CD14-positive monocyte (primary cell): Measurements from ENCODE around the gene MUTYH. TPM values are rescaled to one million over a fixed set of nuclear protein-coding genes. Genes with fewer than 3 reads are reported as not detected.
A peak's percentile ranks its signal among the peaks of the same experiment; 100 is the strongest.
"Not testable (repeated sequence)": the region's sequence is repeated elsewhere in the genome, so short reads cannot be mapped to it uniquely, and the experiment has no call there.

Source experiments
- DNase-seq, 3 donors: peaks; one replicate each; pipeline ENCODE4 v3.0.0-alpha.2; 2011 to 2022
- H2AFZ ChIP-seq: 2 replicates; pipeline ENCODE4 v1.6.0; 2012; ENCODE audit warnings: mild to moderate bottlenecking, low read depth, low read length, inconsistent platforms; ENCODE audit not compliant: insufficient read depth, poor library complexity, severe bottlenecking
- H3K27ac ChIP-seq, 2 donors: 1 replicate in 1 of 2; 2 replicates in 1 of 2; pipeline ENCODE4 v1.5.1; 2012 to 2013; ENCODE audit warnings: low read length in 2 of 2, control low read depth in 1 of 2, inconsistent platforms in 1 of 2, low read depth in 1 of 2, mild to moderate bottlenecking in 1 of 2
- H3K27me3 ChIP-seq, 2 donors: one replicate each; pipeline versions ENCODE4 v1.6.0 to v1.6.1; 2011 to 2013; ENCODE audit warnings: low read length in 2 of 2; ENCODE audit not compliant: control insufficient read depth in 2 of 2, insufficient read depth in 2 of 2
- H3K36me3 ChIP-seq, 2 donors: replicated peaks in 1 of 2; 1 replicate in 1 of 2; 2 replicates in 1 of 2; pipeline versions ENCODE4 v1.5.1 to v1.6.1; 2012 to 2013; ENCODE audit warnings: low read length in 2 of 2, control low read depth in 1 of 2, inconsistent platforms in 1 of 2, mild to moderate bottlenecking in 1 of 2; ENCODE audit not compliant: insufficient read depth in 2 of 2, control insufficient read depth in 1 of 2
- H3K4me1 ChIP-seq, 2 donors: 1 replicate in 1 of 2; 2 replicates in 1 of 2; pipeline versions ENCODE4 v1.5.1 to v1.6.1; 2012 to 2013; ENCODE audit warnings: low read length in 2 of 2, control low read depth in 1 of 2, inconsistent platforms in 1 of 2, mild to moderate bottlenecking in 1 of 2, moderate library complexity in 1 of 2; ENCODE audit not compliant: insufficient read depth in 2 of 2, control insufficient read depth in 1 of 2
- H3K4me2 ChIP-seq: replicated peaks from 2 replicates; pipeline ENCODE3; 2012; ENCODE audit warnings: low read length, moderate library complexity, mild to moderate bottlenecking; ENCODE audit not compliant: poor library complexity, severe bottlenecking; ENCODE audit errors: extremely low read depth
- H3K4me3 ChIP-seq, 3 experiments: fragments of 200-600 bp in 1 of 3; sonication (generic) in 1 of 3; replicated peaks in 1 of 3; 1 replicate in 2 of 3; 2 replicates in 1 of 3; pipeline ENCODE4 v1.5.1; 2011 to 2013; ENCODE audit warnings: low read length in 3 of 3, mild to moderate bottlenecking in 3 of 3, control low read depth in 2 of 3, low read depth in 2 of 3, inconsistent platforms in 1 of 3, moderate library complexity in 1 of 3
- H3K79me2 ChIP-seq: 2 replicates; pipeline ENCODE4 v1.6.0; 2012; ENCODE audit warnings: mild to moderate bottlenecking, control low read depth, inconsistent platforms, low read length, moderate library complexity; ENCODE audit not compliant: insufficient read depth
- H3K9ac ChIP-seq: 2 replicates; pipeline ENCODE4 v1.6.0; 2017; ENCODE audit warnings: low read length, mild to moderate bottlenecking; ENCODE audit not compliant: insufficient read depth, poor library complexity, severe bottlenecking
- H3K9me3 ChIP-seq, 2 donors: replicated peaks in 1 of 2; 1 replicate in 1 of 2; 2 replicates in 1 of 2; pipeline versions ENCODE4 v1.5.1 to v1.6.1; 2012 to 2013; ENCODE audit warnings: low read length in 2 of 2, control low read depth in 1 of 2; ENCODE audit not compliant: control insufficient read depth in 1 of 2, insufficient read depth in 1 of 2
- H4K20me1 ChIP-seq: 2 replicates; pipeline ENCODE4 v1.6.0; 2012; ENCODE audit warnings: mild to moderate bottlenecking, low read length, control low read depth, moderate library complexity; ENCODE audit not compliant: insufficient read depth
- H3K27ac Mint-ChIP-seq, 7 donors: one replicate each; pipeline ENCODE4 v1.8.0; 2020; ENCODE audit warnings: mild to moderate bottlenecking in 7 of 7, mixed read lengths in 7 of 7, moderate library complexity in 6 of 7, inconsistent platforms in 2 of 7
- H3K27me3 Mint-ChIP-seq, 3 donors: one replicate each; pipeline ENCODE4 v1.8.0; 2021 to 2022; ENCODE audit warnings: low read depth in 3 of 3, mild to moderate bottlenecking in 3 of 3, mixed read lengths in 3 of 3, moderate library complexity in 3 of 3, inconsistent platforms in 1 of 3
- H3K36me3 Mint-ChIP-seq, 2 donors: one replicate each; pipeline ENCODE4 v1.8.0; 2020; ENCODE audit warnings: mixed read lengths in 2 of 2, inconsistent platforms in 1 of 2, mild to moderate bottlenecking in 1 of 2
- H3K4me1 Mint-ChIP-seq: one replicate; pipeline ENCODE4 v1.8.0; 2020; ENCODE audit warnings: mild to moderate bottlenecking, mixed read lengths
- H3K4me3 Mint-ChIP-seq, 2 donors: one replicate each; pipeline ENCODE4 v1.8.0; 2020; ENCODE audit warnings: mild to moderate bottlenecking in 2 of 2, mixed read lengths in 2 of 2, moderate library complexity in 1 of 2
- H3K9me3 Mint-ChIP-seq, 7 donors: one replicate each; pipeline ENCODE4 v1.8.0; 2020 to 2022; ENCODE audit warnings: mixed read lengths in 7 of 7, mild to moderate bottlenecking in 6 of 7, moderate library complexity in 6 of 7, inconsistent platforms in 2 of 7
- CTCF ChIP-seq: fragments of 200-600 bp; IDR thresholded peaks from one replicate; pipeline ENCODE4 v1.8.0; 2022; ENCODE audit warnings: antibody characterized with exemption, mild to moderate bottlenecking
- WGBS: methylation state at CpG from one replicate; pipeline ENCODE4 v1.1.5; 2013; ENCODE audit warnings: missing lambda C conversion rate; ENCODE audit not compliant: insufficient coverage; 5-methylcytosine and 5-hydroxymethylcytosine counted together
- intact Hi-C, 2 donors: fragments of 100-400 bp; cut with micrococcal nuclease; formaldehyde crosslinking; loops; one replicate each; pipeline versions ENCODE4 v1.15.0 to v1.15.1; 2023
- polyA plus RNA-seq, 3 donors: library from polyadenylated mRNA; depleted of rRNA in 1 of 3; unstranded in 2 of 3; stranded (reverse) in 1 of 3; fragments of 300-500 nt in 2 of 3; fragments of >200 nt in 1 of 3; fragmentation: Illumina TruSeq in 2 of 3; gene quantifications; 1 replicate in 2 of 3; 2 replicates in 1 of 3; pipeline ENCODE4 v1.2.3, GENCODE V29; 2012 to 2021

The MUTYH gene
- polyA plus RNA-seq, 3 donors, result 6.7 to 22.9 (median 8.1) TPM

- Mint-ChIP-seq H3K4me3 (no peak overlapping the region), H3K27ac (peak overlapping the region in 1 of 7 donors; percentile 27), H3K4me1 (no peaks in the 10 kb centered on the region), H3K9me3 (peaks cover 0 to 9% (median 3%) of the 10 kb centered on the region in 7 donors), H3K27me3 (peaks cover 0 to 6% (median 5%) of the 10 kb centered on the region in 3 donors), H3K36me3 (no peaks in the 10 kb centered on the region)
- WGBS, result 99% methylated on average over 7 of the region's 8 CpGs
- Histone ChIP-seq H3K9ac (no peak overlapping the region), H2AFZ (no peak overlapping the region), H3K27me3 (no peaks in the 10 kb centered on the region), H3K4me1 (peaks cover 2 to 3% of the 10 kb centered on the region in 2 donors), H4K20me1 (no peaks in the 10 kb centered on the region), H3K79me2 (no peaks in the 10 kb centered on the region), H3K4me2 (no peak overlapping the region), H3K36me3 (no peaks in the 10 kb centered on the region), H3K27ac (no peak overlapping the region), H3K4me3 (no peak overlapping the region), H3K9me3 (no peaks in the 10 kb centered on the region)
- no peak for TF ChIP-seq CTCF
- intact Hi-C loops, result no loop called here
- no peak for DNase-seq
These were observed 42.4 kb downstream of the MUTYH start for GRCh38 chr1:45297666-45298356.

DNA sequence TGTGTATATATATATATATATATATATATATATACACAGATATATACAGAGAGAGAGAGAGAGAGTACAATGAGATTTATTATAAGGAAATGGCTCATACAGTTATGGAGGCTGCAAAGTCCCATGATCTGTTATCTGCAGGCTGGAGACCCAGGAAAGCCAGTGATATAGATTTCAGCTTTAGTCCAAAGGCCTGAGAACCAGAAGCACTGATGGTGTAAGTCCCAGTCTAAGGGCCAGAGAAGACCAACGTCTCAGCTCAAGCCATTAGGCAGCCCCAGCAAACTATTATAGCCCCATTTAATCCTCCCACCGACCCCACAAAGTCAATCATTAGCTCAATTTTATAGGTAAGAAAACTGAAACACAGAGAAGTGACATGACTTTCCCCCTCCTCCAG lies 48.5 kb downstream of the MUTYH start:
- peaks cover 0 to 4% (median 0%) of the 10 kb centered on the region in 3 donors for H3K27me3 Mint-ChIP-seq
- no peaks in the 10 kb centered on the region for H3K36me3 Mint-ChIP-seq
- no peaks in the 10 kb centered on the region for H3K36me3 ChIP-seq
- no peak overlapping the region for H3K4me3 Mint-ChIP-seq
- no peak overlapping the region for H3K27ac ChIP-seq
- TF ChIP-seq CTCF, result no peak
- peaks cover under 1 to 13% (median 4%) of the 10 kb centered on the region in 7 donors for H3K9me3 Mint-ChIP-seq
- WGBS, result 100% methylated on average over 1 of the region's 2 CpGs
- H3K4me1 Mint-ChIP-seq, result no peaks in the 10 kb centered on the region
- intact Hi-C loops, result no loop called here
- H2AFZ ChIP-seq, result no peak overlapping the region
- no peaks in the 10 kb centered on the region for H4K20me1 ChIP-seq
- H3K27ac Mint-ChIP-seq, result no peak overlapping the region
- no peak overlapping the region for H3K4me2 ChIP-seq
- H3K9ac ChIP-seq, result no peak overlapping the region
- H3K27me3 ChIP-seq, result no peaks in the 10 kb centered on the region
- no peaks in the 10 kb centered on the region for H3K4me1 ChIP-seq
- H3K9me3 ChIP-seq, result no peaks in the 10 kb centered on the region
- H3K79me2 ChIP-seq, result no peaks in the 10 kb centered on the region
- DNase-seq, result no peak
- no peak overlapping the region for H3K4me3 ChIP-seq

- peaks cover 2 to 15% (median 5%) of the 10 kb centered on the region in 7 donors for H3K9me3 Mint-ChIP-seq
- H3K9me3 ChIP-seq, H3K4me1 ChIP-seq, H3K9ac ChIP-seq, H3K27ac ChIP-seq, DNase-seq, H3K36me3 ChIP-seq, H3K4me3 Mint-ChIP-seq, H2AFZ ChIP-seq, H3K4me1 Mint-ChIP-seq, H3K4me3 ChIP-seq, H3K36me3 Mint-ChIP-seq, H3K27ac Mint-ChIP-seq, H3K79me2 ChIP-seq, intact Hi-C loops, H3K4me2 ChIP-seq, H3K27me3 Mint-ChIP-seq, H3K27me3 ChIP-seq, H4K20me1 ChIP-seq: not testable (repeated sequence)
- WGBS, result 0% methylated on average over 1 of the region's 6 CpGs
These were observed 49.2 kb downstream of the MUTYH start for GRCh38 chr1:45291002-45291401.
